Activated CD8-positive, alpha-beta memory T cell treated with anti-CD3 and anti-CD28 coated beads, Interleukin-2, amount 50 U/mL, for 1 hour (primary cell): ENCODE results near the gene FFAR1.

Source experiments
- DNase-seq: peaks from one replicate; pipeline ENCODE4 v3.0.0-alpha.2; 2020; ENCODE audit errors: extremely low read depth

Gene FFAR1

GRCh38 chr19:35347171-35347929 is at the start of gene FFAR1:
Gene FFAR1, plus strand, starts transcription at chr19:35347902. Its CDS starts 3,650 bp downstream, at chr19:35351552.
- DNase-seq = no peak

GRCh38 chr19:35297922-35298321 is 49.8 kb upstream of the FFAR1 start:
- DNase-seq = no peak

- DNase-seq = no peak
Measured at GRCh38 chr19:35298561-35298972, 49.1 kb upstream of the FFAR1 start.

GRCh38 chr19:35299523-35300338 is 48.0 kb upstream of the FFAR1 start:
- DNase-seq = no peak

GRCh38 chr19:35300339-35300649 is 47.4 kb upstream of the FFAR1 start:
- DNase-seq = no peak

GRCh38 chr19:35301961-35302360 is 45.7 kb upstream of the FFAR1 start:
- no peak for DNase-seq

- no peak for DNase-seq
Measured at GRCh38 chr19:35302446-35302845, 45.3 kb upstream of the FFAR1 start.

- DNase-seq = no peak
Measured at GRCh38 chr19:35303357-35303915, 44.3 kb upstream of the FFAR1 start.

- no peak for DNase-seq
Measured at GRCh38 chr19:35304036-35304435, 43.7 kb upstream of the FFAR1 start.

- no peak for DNase-seq
Measured at GRCh38 chr19:35305181-35305580, 42.5 kb upstream of the FFAR1 start.

GRCh38 chr19:35306473-35307246 is 41.0 kb upstream of the FFAR1 start:
- DNase-seq = no peak

GRCh38 chr19:35307931-35308330 is 39.8 kb upstream of the FFAR1 start:
- DNase-seq = no peak

- DNase-seq = no peak
Measured at GRCh38 chr19:35308910-35309309, 38.8 kb upstream of the FFAR1 start.

- no peak for DNase-seq
Measured at GRCh38 chr19:35309481-35310279, 38.0 kb upstream of the FFAR1 start.

GRCh38 chr19:35310331-35310730 is 37.4 kb upstream of the FFAR1 start:
- DNase-seq = no peak

GRCh38 chr19:35310811-35311465 is 36.8 kb upstream of the FFAR1 start:
- DNase-seq = no peak

- DNase-seq = no peak
Measured at GRCh38 chr19:35311901-35312665, 35.6 kb upstream of the FFAR1 start.

GRCh38 chr19:35313587-35313986 is 34.1 kb upstream of the FFAR1 start:
- DNase-seq = no peak

- no peak for DNase-seq
Measured at GRCh38 chr19:35314031-35314430, 33.7 kb upstream of the FFAR1 start.

- DNase-seq = no peak
Measured at GRCh38 chr19:35314858-35315470, 32.7 kb upstream of the FFAR1 start.
